Colonic mucosa (tissue), 4 donors: ENCODE measurements around the gene MAP2. TPM values are rescaled to one million over a fixed set of nuclear protein-coding genes. Genes with fewer than 3 reads are reported as not detected.

Experiments used
- DNase-seq: peaks from one replicate; pipeline ENCODE4 v3.0.0-alpha.2; 2020
- H3K27ac ChIP-seq: fragments of 200-600 bp; one replicate; pipeline ENCODE4 v1.8.0; 2021
- H3K27me3 ChIP-seq: fragments of 200-600 bp; one replicate; pipeline ENCODE4 v1.8.0; 2021
- H3K36me3 ChIP-seq: fragments of 200-600 bp; one replicate; pipeline ENCODE4 v1.8.0; 2021
- H3K4me1 ChIP-seq: fragments of 200-600 bp; one replicate; pipeline ENCODE4 v1.8.0; 2021; ENCODE audit warnings: mild to moderate bottlenecking
- H3K4me3 ChIP-seq: fragments of 200-600 bp; one replicate; pipeline ENCODE4 v1.8.0; 2021
- H3K9ac ChIP-seq, 2 donors: one replicate each; pipeline ENCODE4 v1.7.0; 2013; ENCODE audit warnings: control low read depth in 2 of 2, low read depth in 2 of 2, low read length in 2 of 2
- H3K9me3 ChIP-seq: fragments of 200-600 bp; one replicate; pipeline ENCODE4 v1.8.0; 2021
- CTCF ChIP-seq: fragments of 200-600 bp; IDR thresholded peaks from one replicate; pipeline ENCODE4 v1.8.0; 2022; ENCODE audit warnings: antibody characterized with exemption, mild to moderate bottlenecking
- intact Hi-C: fragments of 100-400 bp; cut with DNase I; formaldehyde crosslinking; loops from one replicate; pipeline ENCODE4 v1.14.1; 2022
- total RNA-seq, 2 donors: library from RNA; stranded (reverse); fragmentation: NEBNext Ultra II Directional in 1 of 2; extraction: Animal tissue kit (Norgen Biotek cat#: 25700) in 1 of 2; gene quantifications; one replicate each; pipeline ENCODE4 v1.2.1, GENCODE V29; 2021
- donor health status: healthy.
- donor health status: DM: no; HTN: no; CAD: no.
- donor health status: DM: no; HTN: no; CAD: no.

The MAP2 gene
- total RNA-seq, 2 donors from 2014 or later = 0.84 to 1.4 TPM

DNA sequence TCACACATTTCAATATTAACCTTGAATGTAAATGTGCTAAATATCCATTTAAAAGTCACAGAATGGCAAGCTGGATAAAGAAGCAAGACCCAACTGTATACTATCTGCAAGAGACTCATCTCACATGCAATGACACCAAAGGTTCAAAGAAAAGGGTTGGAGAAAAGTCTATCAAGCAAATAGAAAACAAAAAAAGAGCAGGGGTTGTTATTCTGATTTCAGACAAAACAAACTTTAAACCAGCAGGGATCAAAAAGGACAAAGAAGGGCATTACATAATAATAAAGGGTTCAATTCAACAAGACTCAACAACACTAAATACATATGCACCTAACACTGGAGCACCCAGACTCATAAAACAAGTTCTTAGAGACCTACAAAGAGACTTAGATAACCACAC, 333.3 kb downstream of the MAP2 start:
- Histone ChIP-seq H3K27ac (no peak overlapping the region), H3K9me3 (no peaks in the 10 kb centered on the region), H3K4me1 (no peaks in the 10 kb centered on the region), H3K9ac (no peak overlapping the region), H3K36me3 (no peaks in the 10 kb centered on the region), H3K4me3 (no peak overlapping the region), H3K27me3 (no peaks in the 10 kb centered on the region)
- no peak for DNase-seq
- TF ChIP-seq CTCF = no peak
- intact Hi-C loops = no loop called here

GRCh38 chr2:209761566-209761965, 337.7 kb downstream of the MAP2 start:
- H3K9ac ChIP-seq = no peak overlapping the region
- no peak overlapping the region for H3K4me3 ChIP-seq
- H3K4me1 ChIP-seq = no peaks in the 10 kb centered on the region
- no peak overlapping the region for H3K27ac ChIP-seq
- H3K27me3 ChIP-seq = no peaks in the 10 kb centered on the region
- no peaks in the 10 kb centered on the region for H3K9me3 ChIP-seq
- TF ChIP-seq CTCF = no peak
- intact Hi-C loops = no loop called here
- DNase-seq = no peak
- no peaks in the 10 kb centered on the region for H3K36me3 ChIP-seq

GRCh38 chr2:209762563-209762962, 338.7 kb downstream of the MAP2 start:
- Histone ChIP-seq H3K4me1 (no peaks in the 10 kb centered on the region), H3K36me3 (no peaks in the 10 kb centered on the region), H3K27me3 (no peaks in the 10 kb centered on the region), H3K9ac (no peak overlapping the region), H3K27ac (no peak overlapping the region), H3K4me3 (no peak overlapping the region), H3K9me3 (no peaks in the 10 kb centered on the region)
- TF ChIP-seq CTCF = no peak
- intact Hi-C loops = no loop called here
- no peak for DNase-seq

- no peak for TF ChIP-seq CTCF
- Histone ChIP-seq H3K36me3 (no peaks in the 10 kb centered on the region), H3K4me1 (no peaks in the 10 kb centered on the region), H3K27ac (no peak overlapping the region), H3K9ac (no peak overlapping the region), H3K27me3 (no peaks in the 10 kb centered on the region), H3K4me3 (no peak overlapping the region), H3K9me3 (no peaks in the 10 kb centered on the region)
- no peak for DNase-seq
- intact Hi-C loops = no loop called here
Observed at GRCh38 chr2:209763106-209763505, 339.3 kb downstream of the MAP2 start.

GRCh38 chr2:209766613-209767012, 342.8 kb downstream of the MAP2 start:
- DNase-seq = no peak
- H3K4me3 ChIP-seq = no peak overlapping the region
- intact Hi-C loops = no loop called here
- no peaks in the 10 kb centered on the region for H3K4me1 ChIP-seq
- H3K27ac ChIP-seq = no peak overlapping the region
- H3K27me3 ChIP-seq = peaks cover 2% of the 10 kb centered on the region
- H3K9ac ChIP-seq = no peak overlapping the region
- no peaks in the 10 kb centered on the region for H3K36me3 ChIP-seq
- H3K9me3 ChIP-seq = no peaks in the 10 kb centered on the region
- no peak for TF ChIP-seq CTCF

DNA sequence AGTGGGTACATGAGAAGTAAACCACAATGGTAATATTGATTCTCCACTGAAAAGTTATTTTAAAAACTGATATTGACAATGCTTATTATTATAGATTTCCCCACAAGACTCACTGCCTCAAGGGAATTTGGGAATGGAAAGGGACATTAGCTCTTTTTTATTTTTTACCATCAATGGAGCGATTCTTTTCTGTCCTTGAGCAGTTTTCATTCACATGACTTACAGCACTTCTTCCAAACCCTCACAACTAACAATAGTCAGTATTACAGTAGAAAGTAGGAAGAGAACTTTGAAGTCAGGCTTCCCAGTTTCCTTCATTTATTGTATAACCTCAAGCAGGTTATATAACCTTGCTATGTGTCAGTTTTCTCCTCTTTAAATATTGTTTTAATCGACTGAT, 343.5 kb downstream of the MAP2 start:
- TF ChIP-seq CTCF = no peak
- H3K27ac ChIP-seq = no peak overlapping the region
- no peak overlapping the region for H3K4me3 ChIP-seq
- no peaks in the 10 kb centered on the region for H3K9me3 ChIP-seq
- no peaks in the 10 kb centered on the region for H3K4me1 ChIP-seq
- no peak for DNase-seq
- H3K27me3 ChIP-seq = peaks cover 4% of the 10 kb centered on the region
- no peaks in the 10 kb centered on the region for H3K36me3 ChIP-seq
- intact Hi-C loops = no loop called here
- H3K9ac ChIP-seq = no peak overlapping the region
